KOPT-K1 (cell line): ENCODE measurements around the gene IL17D.
"Not testable (repeated sequence)": the region's sequence is repeated elsewhere in the genome, so short reads cannot be mapped to it uniquely, and the experiment has no call there.

ENCODE experiments used
- H3K27ac ChIP-seq: fragments of 200-600 bp; sonication (generic); 2 replicates; pipeline ENCODE4 v1.5.1; 2016; ENCODE audit warnings: antibody characterized with exemption, mild to moderate bottlenecking, low read depth, low read length; ENCODE audit not compliant: poor library complexity, severe bottlenecking
- H3K36me3 ChIP-seq: fragments of 200-600 bp; sonication (generic); 2 replicates; pipeline ENCODE4 v1.5.1; 2017; ENCODE audit warnings: antibody characterized with exemption, mild to moderate bottlenecking, low read length, moderate library complexity; ENCODE audit not compliant: insufficient read depth
- H3K9me3 ChIP-seq: fragments of 200-600 bp; sonication (generic); 2 replicates; pipeline ENCODE4 v1.5.1; 2017; ENCODE audit warnings: antibody characterized with exemption, low read length, mild to moderate bottlenecking; ENCODE audit not compliant: insufficient read depth, poor library complexity, severe bottlenecking

Gene IL17D

GRCh38 chr13:20721058-20721453 is 17.6 kb downstream of the IL17D start:
- Histone ChIP-seq H3K9me3 (no peaks in the 10 kb centered on the region), H3K27ac (no peak overlapping the region), H3K36me3 (no peaks in the 10 kb centered on the region)

- Histone ChIP-seq H3K36me3 (no peaks in the 10 kb centered on the region), H3K9me3 (no peaks in the 10 kb centered on the region), H3K27ac (no peak overlapping the region)
Measured at GRCh38 chr13:20721454-20722357, 18.2 kb downstream of the IL17D start.

- no peaks in the 10 kb centered on the region; the same call in 1 of the 2 replicates for H3K36me3 ChIP-seq
- no peaks in the 10 kb centered on the region for H3K9me3 ChIP-seq
- no peak overlapping the region for H3K27ac ChIP-seq
Measured at GRCh38 chr13:20727856-20728255, 24.4 kb downstream of the IL17D start.

- no peaks in the 10 kb centered on the region for H3K9me3 ChIP-seq
- no peaks in the 10 kb centered on the region; the same call in 1 of the 2 replicates for H3K36me3 ChIP-seq
- H3K27ac ChIP-seq = no peak overlapping the region
Measured at GRCh38 chr13:20728579-20729311, 25.2 kb downstream of the IL17D start.

GRCh38 chr13:20729633-20730585 is 26.4 kb downstream of the IL17D start:
- Histone ChIP-seq H3K27ac (no peak overlapping the region), H3K9me3 (no peaks in the 10 kb centered on the region), H3K36me3 (no peaks in the 10 kb centered on the region; the same call in 1 of the 2 replicates)

GRCh38 chr13:20738616-20739015 is 35.1 kb downstream of the IL17D start:
- H3K9me3 ChIP-seq = peaks cover 8% of the 10 kb centered on the region
- no peaks in the 10 kb centered on the region; the same call in 1 of the 2 replicates for H3K36me3 ChIP-seq
- no peak overlapping the region for H3K27ac ChIP-seq

- peaks cover 8% of the 10 kb centered on the region for H3K9me3 ChIP-seq
- no peaks in the 10 kb centered on the region; the same call in 1 of the 2 replicates for H3K36me3 ChIP-seq
- H3K27ac ChIP-seq = no peak overlapping the region
Measured at GRCh38 chr13:20740021-20740420, 36.5 kb downstream of the IL17D start.

- not testable (repeated sequence) for H3K27ac ChIP-seq, H3K36me3 ChIP-seq
- peaks cover 15% of the 10 kb centered on the region for H3K9me3 ChIP-seq
Measured at GRCh38 chr13:20743830-20744404, 40.4 kb downstream of the IL17D start.

GRCh38 chr13:20749377-20749776 is 45.9 kb downstream of the IL17D start:
- Histone ChIP-seq H3K27ac (no peak overlapping the region), H3K9me3 (peaks cover 44% of the 10 kb centered on the region), H3K36me3 (peaks cover 6% of the 10 kb centered on the region; the same call in 1 of the 2 replicates)

- Histone ChIP-seq H3K36me3 (peaks cover 29% of the 10 kb centered on the region; the same call in 1 of the 2 replicates), H3K27ac (no peak overlapping the region), H3K9me3 (peaks cover 64% of the 10 kb centered on the region)
Measured at GRCh38 chr13:20754009-20754408, 50.5 kb downstream of the IL17D start.

- Histone ChIP-seq H3K27ac (no peak overlapping the region), H3K36me3 (peaks cover 10% of the 10 kb centered on the region; the same call in 1 of the 2 replicates), H3K9me3 (peaks cover 17% of the 10 kb centered on the region)
Measured at GRCh38 chr13:20760872-20761271, 57.4 kb downstream of the IL17D start.

GRCh38 chr13:20767309-20767943 is 63.9 kb downstream of the IL17D start:
- peaks cover 44% of the 10 kb centered on the region for H3K9me3 ChIP-seq
- H3K36me3 ChIP-seq = peaks cover 38% of the 10 kb centered on the region
- H3K27ac ChIP-seq = no peak overlapping the region

GRCh38 chr13:20769091-20769490 is 65.6 kb downstream of the IL17D start:
- Histone ChIP-seq H3K36me3 (peaks cover 38% of the 10 kb centered on the region), H3K9me3 (peaks cover 44% of the 10 kb centered on the region), H3K27ac (no peak overlapping the region)

- Histone ChIP-seq H3K9me3 (peaks cover 44% of the 10 kb centered on the region), H3K27ac (no peak overlapping the region)
Measured at GRCh38 chr13:20769834-20770233, 66.3 kb downstream of the IL17D start.

More at GRCh38 chr13:20769834-20770233, 66.3 kb downstream of the IL17D start:
- peaks cover 38% of the 10 kb centered on the region for H3K36me3 ChIP-seq
